HCT116 (cell line): ENCODE data around the gene SLC3A2. TPM values are rescaled to one million over a fixed set of nuclear protein-coding genes. Genes with fewer than 3 reads are reported as not detected.

Experiments
- ATAC-seq: fragments of 200-7000 bp; cut with Tn5 transposase; 2 replicates; pipeline ENCODE4 v1.9.1; 2020; ENCODE audit warnings: mild to moderate bottlenecking, moderate library complexity
- BruUV-seq: library from RNA; stranded (reverse); fragments of 400-500 nt; replicated peaks from 2 replicates; lab custom pipeline; 2021; lab: Mats Ljungman, UMichigan
- CTCF ChIA-PET: fragments of 300-600 bp; sonication (Branson Sonifier 250); formaldehyde crosslinking; loops from one replicate; lab custom pipeline; 2021; ENCODE audit warnings: antibody characterized with exemption; lab: Charles Lee
- POLR2A ChIA-PET: fragments of 300-600, 350-600 bp; sonication (Branson Sonifier 250); formaldehyde crosslinking; loops from one replicate; lab custom pipeline; 2021; ENCODE audit warnings: antibody characterized with exemption; lab: Charles Lee
- RAD21 ChIA-PET, 2 experiments: fragments of 300-600 bp; sonication (Branson Sonifier 250); formaldehyde crosslinking; loops; one replicate each; lab custom pipeline; 2023; ENCODE audit warnings: low total read pairs in 2 of 2; ENCODE audit not compliant: uncharacterized antibody in 2 of 2, unreplicated experiment in 2 of 2, low non-redundant PET in 1 of 2; lab: Charles Lee
- DNase-seq: peaks from one replicate; pipeline ENCODE4 v3.0.0-alpha.2; 2010; ENCODE audit warnings: low read depth, low spot score
- H2AFZ ChIP-seq: fragments of 200-600 bp; shearing (Covaris generic), sonication (generic); 2 replicates; pipeline ENCODE4 v1.6.1; 2017; ENCODE audit warnings: low read depth, mixed run types, mixed read lengths, antibody characterized with exemption, low read length; ENCODE audit not compliant: poor library complexity, severe bottlenecking
- H3K27ac ChIP-seq: 2 replicates; pipeline ENCODE4 v1.5.1; 2012; ENCODE audit warnings: low read depth, low read length
- H3K27me3 ChIP-seq: fragments of 200-600 bp; sonication (generic); 2 replicates; pipeline ENCODE4 v1.6.1; 2016; ENCODE audit warnings: mixed run types, low read length, mixed read lengths; ENCODE audit not compliant: insufficient read depth
- H3K36me3 ChIP-seq, 2 experiments: fragments of 200-500 bp in 1 of 2; fragments of 200-600 bp in 1 of 2; sonication (Bioruptor generic) in 1 of 2; sonication (generic) in 1 of 2; 2 replicates each; pipeline versions ENCODE4 v1.5.1 to v1.6.1; 2014 to 2016; ENCODE audit warnings: low read length in 2 of 2, inconsistent platforms in 1 of 2, mixed read lengths in 1 of 2, mixed run types in 1 of 2; ENCODE audit not compliant: insufficient read depth in 2 of 2, control insufficient read depth in 1 of 2
- H3K4me1 ChIP-seq, 2 experiments: fragments of 200-600 bp in 1 of 2; sonication (generic) in 1 of 2; 2 replicates each; pipeline versions ENCODE4 v1.5.1 to v1.6.1; 2012 to 2017; ENCODE audit warnings: low read length in 2 of 2, inconsistent platforms in 1 of 2, mild to moderate bottlenecking in 1 of 2, mixed read lengths in 1 of 2, mixed run types in 1 of 2, moderate library complexity in 1 of 2; ENCODE audit not compliant: insufficient read depth in 2 of 2, control insufficient read depth in 1 of 2
- H3K4me2 ChIP-seq: fragments of 200-600 bp; sonication (generic); 2 replicates; pipeline ENCODE4 v1.6.1; 2017; ENCODE audit warnings: mixed run types, low read length, mixed read lengths
- H3K4me3 ChIP-seq, 2 experiments: fragments of 200-600 bp in 1 of 2; sonication (generic) in 1 of 2; replicated peaks in 1 of 2; 2 replicates each; pipeline ENCODE4 v1.5.1; 2011 to 2016; ENCODE audit warnings: low read length in 2 of 2, control low read depth in 1 of 2, low read depth in 1 of 2, mild to moderate bottlenecking in 1 of 2, mixed read lengths in 1 of 2, mixed run types in 1 of 2
- H3K79me2 ChIP-seq: fragments of 200-600 bp; sonication (generic); 2 replicates; pipeline ENCODE4 v1.6.1; 2017; ENCODE audit warnings: mild to moderate bottlenecking, mixed run types, low read length, moderate library complexity, mixed read lengths; ENCODE audit not compliant: insufficient read depth
- H3K9ac ChIP-seq: fragments of 200-600 bp; sonication (generic); 2 replicates; pipeline ENCODE4 v1.6.1; 2016; ENCODE audit warnings: low read length, mixed read lengths
- H3K9me2 ChIP-seq: fragments of 200-600 bp; sonication (generic), shearing (Covaris generic); 2 replicates; pipeline ENCODE4 v1.6.1; 2017; ENCODE audit warnings: mixed run types, mild to moderate bottlenecking, moderate library complexity; ENCODE audit not compliant: insufficient read depth
- H3K9me3 ChIP-seq, 2 experiments: fragments of 200-500 bp in 1 of 2; fragments of 200-600 bp in 1 of 2; sonication (Bioruptor generic) in 1 of 2; sonication (generic) in 1 of 2; 2 replicates each; pipeline ENCODE4 v1.6.1; 2014 to 2017; ENCODE audit warnings: low read length in 2 of 2, mixed read lengths in 2 of 2, inconsistent platforms in 1 of 2, low read depth in 1 of 2, mild to moderate bottlenecking in 1 of 2, mixed run types in 1 of 2, moderate library complexity in 1 of 2; ENCODE audit not compliant: control insufficient read depth in 1 of 2, insufficient read depth in 1 of 2
- H4K20me1 ChIP-seq: fragments of 200-600 bp; sonication (generic), shearing (Covaris generic); 2 replicates; pipeline ENCODE4 v1.6.1; 2017; ENCODE audit warnings: mixed run types, mild to moderate bottlenecking, moderate library complexity; ENCODE audit not compliant: insufficient read depth
- ELF1 ChIP-seq: IDR thresholded peaks from 2 replicates; pipeline ENCODE4 v1.6.1; 2012; ENCODE audit warnings: low read depth, borderline replicate concordance
- POLR2AphosphoS5 ChIP-seq: IDR thresholded peaks from 2 replicates; pipeline ENCODE4 v1.6.1; 2011; ENCODE audit warnings: mild to moderate bottlenecking, low read depth, low read length, moderate library complexity
- SP1 ChIP-seq: IDR thresholded peaks from 2 replicates; pipeline ENCODE4 v1.6.1; 2012; ENCODE audit warnings: low read depth
- intact Hi-C: fragments of 100-400 bp; cut with micrococcal nuclease; formaldehyde crosslinking; loops from 2 replicates; pipeline ENCODE4 v1.10.0; 2022
- total RNA-seq: library from RNA; stranded (reverse); gene quantifications from one replicate; pipeline ENCODE4 v1.2.1, GENCODE V29; 2021; ENCODE audit not compliant: unreplicated experiment

The SLC3A2 gene
- total RNA-seq, 1 experiment from 2014 or later = 418 TPM

DNA sequence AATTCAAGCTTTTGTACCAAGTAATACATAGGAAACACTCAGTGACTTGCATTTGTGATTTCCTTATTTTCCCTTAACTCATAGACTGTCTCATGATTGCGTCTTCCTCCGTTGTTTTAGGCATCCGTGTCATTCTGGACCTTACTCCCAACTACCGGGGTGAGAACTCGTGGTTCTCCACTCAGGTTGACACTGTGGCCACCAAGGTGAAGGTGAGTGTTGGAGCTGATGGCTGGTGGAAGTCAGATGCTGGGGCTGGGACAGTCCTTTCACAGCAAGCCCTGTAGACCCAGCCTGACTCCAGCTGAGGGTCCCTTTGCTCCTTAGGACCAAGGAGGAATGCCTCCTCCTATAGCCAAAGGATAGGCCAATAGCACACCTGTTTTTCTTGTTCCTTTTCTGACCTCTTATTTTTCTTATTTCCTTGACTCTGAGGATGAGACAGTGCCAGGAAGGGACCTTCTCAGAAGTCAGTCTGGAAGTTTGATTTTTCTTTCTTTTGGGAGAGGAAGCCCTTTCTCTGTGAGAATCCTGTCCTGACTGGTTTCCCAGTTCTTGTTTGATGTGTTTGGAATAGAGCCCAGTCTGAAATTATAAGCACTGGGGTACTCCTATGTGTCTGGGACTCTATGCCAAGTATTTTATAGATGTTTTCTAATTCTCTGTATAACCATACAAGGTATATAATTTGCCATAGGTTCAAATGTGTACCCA lies 2.2 kb downstream of the SLC3A2 start:
- H3K27me3 ChIP-seq = no peaks in the 10 kb centered on the region
- H2AFZ ChIP-seq = no peak overlapping the region
- CTCF ChIA-PET = interaction anchor here (1.4 kb wide), 1 partner anchor 92 kb away, joined by 3 read pairs; no protein-coding TSS in a partner anchor
- H3K4me1 ChIP-seq = peaks cover 38 to 82% of the 10 kb centered on the region in 2 experiments
- ATAC-seq (no peak), DNase-seq (no peak)
- peak overlapping the region; percentile 79 for H3K4me2 ChIP-seq
- TF ChIP-seq SP1 (no peak), POLR2AphosphoS5 (peak; percentile 41)
- BruUV-seq = no TSS peak
- peaks cover 45 to 65% of the 10 kb centered on the region in 2 experiments for H3K36me3 ChIP-seq
- peak overlapping the region; percentile 92 for H3K9ac ChIP-seq
- intact Hi-C loops = loop anchor here (5.0 kb wide), 1 partner anchor 96 kb away; the partner anchor contains the start of gene TMEM179B
- POLR2A ChIA-PET = interaction anchor here (1.1 to 4.2 kb wide), 3 partner anchors 28 to 47 kb away, joined by 3 to 50 read pairs (median 46); no protein-coding TSS in a partner anchor
- H4K20me1 ChIP-seq = peaks cover 36% of the 10 kb centered on the region; the same call in 1 of the 2 replicates
- RAD21 ChIA-PET = no interaction called here
- H3K79me2 ChIP-seq = peaks cover 91% of the 10 kb centered on the region
- H3K9me3 ChIP-seq = no peaks in the 10 kb centered on the region
- H3K27ac ChIP-seq = peak overlapping the region; percentile 96
- H3K9me2 ChIP-seq = no peaks in the 10 kb centered on the region
- peak overlapping the region; percentile 75 to 85; a peak in 3 of 4 replicates for H3K4me3 ChIP-seq

DNA sequence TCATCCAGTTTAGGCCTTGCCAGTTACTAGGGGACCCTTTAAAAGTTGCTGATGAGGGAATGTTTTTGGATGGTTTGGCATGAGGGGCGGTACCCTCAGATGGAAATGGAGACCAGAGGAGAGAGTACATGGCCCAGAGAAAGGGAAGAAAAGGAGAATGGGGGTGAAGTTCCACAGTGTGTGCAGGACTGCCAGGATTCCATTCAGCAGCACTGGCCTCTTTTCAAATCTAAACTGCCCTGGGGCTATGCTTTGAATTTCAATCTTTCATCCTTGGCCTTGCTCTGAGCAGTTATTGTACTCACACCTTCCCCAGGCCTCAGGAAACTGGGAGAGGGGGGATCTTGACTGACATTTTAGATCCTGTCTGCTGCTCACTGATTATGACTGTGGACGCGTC lies 3.0 kb downstream of the SLC3A2 start:
- Histone ChIP-seq H2AFZ (no peak overlapping the region), H3K9me3 (no peaks in the 10 kb centered on the region), H3K9me2 (no peaks in the 10 kb centered on the region), H3K36me3 (peaks cover 52 to 72% of the 10 kb centered on the region in 2 experiments), H3K27me3 (no peaks in the 10 kb centered on the region), H3K4me1 (peaks cover 42 to 83% of the 10 kb centered on the region in 2 experiments), H3K9ac (no peak overlapping the region; the same call in 1 of the 2 replicates), H4K20me1 (peaks cover 41% of the 10 kb centered on the region; the same call in 1 of the 2 replicates), H3K79me2 (peaks cover 87% of the 10 kb centered on the region), H3K4me2 (peak overlapping the region; percentile 79; the same call in 1 of the 2 replicates), H3K4me3 (no peak overlapping the region), H3K27ac (peak overlapping the region; percentile 96)
- DNase-seq (no peak), ATAC-seq (no peak)
- intact Hi-C loops = loop anchor here (5.0 kb wide), 1 partner anchor 96 kb away; the partner anchor contains the start of gene TMEM179B
- CTCF ChIA-PET = interaction anchor here (0.9 to 1.2 kb wide), 4 partner anchors 9 to 97 kb away, joined by 3 read pairs; no protein-coding TSS in a partner anchor
- TF ChIP-seq ELF1 (no peak), POLR2AphosphoS5 (peak; percentile 13; the same call in 1 of the 2 replicates)
- BruUV-seq = no TSS peak
- POLR2A ChIA-PET = interaction anchor here (1.1 to 3.0 kb wide), 5 partner anchors 9 to 43 kb away, joined by 3 to 50 read pairs (median 9); no protein-coding TSS in a partner anchor
- RAD21 ChIA-PET = no interaction called here
